ENCODE results near the gene ARHGAP15. TPM values are rescaled to one million over a fixed set of nuclear protein-coding genes. Genes with fewer than 3 reads are reported as not detected.

ARHGAP15 gene
- total RNA-seq (100 to 1,000 TPM in 6 of 7 donors, 10 to 100 TPM in 1; 99.0 to 219 (median 142) TPM), polyA plus RNA-seq (10 to 100 TPM; 55.8 to 76.6 (median 60.9) TPM)
- long read RNA-seq, donor 1, transcript ARHGAP15-201 (14 exons, 1,775 nt), result major isoform, 5 of 31 reads
- long read RNA-seq, donor 1, partial matches to known transcripts, result 22 of 31 reads
- long read RNA-seq, donor 1, other reads (novel, unspliced or antisense), result 0 of 31 reads
- long read RNA-seq, donor 2, partial matches to known transcripts, result 11 of 17 reads
- long read RNA-seq, donor 2, other reads (novel, unspliced or antisense), result 0 of 17 reads

DNA sequence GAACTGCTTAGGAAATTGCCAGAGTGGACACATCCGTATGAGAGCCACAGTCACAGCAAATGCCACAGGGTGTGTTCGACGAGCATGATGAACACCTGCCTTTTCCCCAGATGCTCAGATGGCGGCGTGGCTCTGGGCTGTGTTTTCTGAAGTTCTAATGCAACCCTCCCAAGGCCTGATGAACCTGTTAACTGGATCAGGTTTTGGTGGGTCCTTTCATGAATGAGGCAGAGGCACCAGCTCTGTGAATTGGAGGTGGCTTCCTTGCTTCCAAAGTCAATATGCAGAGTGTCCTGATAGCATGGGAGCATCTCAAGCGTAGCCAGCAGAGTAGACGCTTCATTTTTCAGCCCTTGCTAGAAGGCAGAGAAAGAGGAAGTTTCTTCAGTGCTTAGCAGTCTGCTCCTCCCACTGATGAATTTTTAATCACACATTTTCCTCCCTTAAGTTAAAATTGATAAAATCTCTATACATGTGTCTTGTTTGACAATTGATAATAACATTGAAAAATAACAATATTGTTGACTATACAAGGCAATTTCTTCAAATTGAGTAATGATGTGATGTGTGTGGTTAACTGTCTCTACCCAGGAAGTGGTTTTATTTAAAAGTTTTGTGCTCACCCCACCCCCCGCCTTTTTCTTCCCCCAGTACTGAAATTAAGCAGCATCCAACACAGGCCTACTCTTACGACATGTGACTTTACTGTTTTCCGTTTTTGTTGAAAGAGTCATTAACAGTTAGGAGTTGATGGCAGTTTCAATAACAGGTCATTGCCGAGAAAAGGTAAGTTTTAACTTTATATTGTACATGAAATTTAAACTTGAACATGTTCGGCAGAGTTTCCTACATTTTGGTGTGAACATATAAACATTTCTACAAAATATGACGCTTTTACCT is at the start of gene ARHGAP15:
TSS of gene ARHGAP15 (plus strand) at position 739 of the 900 bp plus-strand sequence.
- WGBS, 5 donors, result 14 to 38% (median 22%) methylated on average over 13 of the region's 13 CpGs
- no peaks in the 10 kb centered on the region for H3K36me3 ChIP-seq
- no peaks in the 10 kb centered on the region for H3K27me3 ChIP-seq (replicated peaks in 1 of 7)
- H3K4me3 ChIP-seq, result peak within 1 kb of the TSS; percentile 12 to 66 (median 33)
- peaks cover 7 to 88% (median 73%) of the 10 kb centered on the region in 6 donors for H3K4me1 ChIP-seq
- TF ChIP-seq, protein P1, sequence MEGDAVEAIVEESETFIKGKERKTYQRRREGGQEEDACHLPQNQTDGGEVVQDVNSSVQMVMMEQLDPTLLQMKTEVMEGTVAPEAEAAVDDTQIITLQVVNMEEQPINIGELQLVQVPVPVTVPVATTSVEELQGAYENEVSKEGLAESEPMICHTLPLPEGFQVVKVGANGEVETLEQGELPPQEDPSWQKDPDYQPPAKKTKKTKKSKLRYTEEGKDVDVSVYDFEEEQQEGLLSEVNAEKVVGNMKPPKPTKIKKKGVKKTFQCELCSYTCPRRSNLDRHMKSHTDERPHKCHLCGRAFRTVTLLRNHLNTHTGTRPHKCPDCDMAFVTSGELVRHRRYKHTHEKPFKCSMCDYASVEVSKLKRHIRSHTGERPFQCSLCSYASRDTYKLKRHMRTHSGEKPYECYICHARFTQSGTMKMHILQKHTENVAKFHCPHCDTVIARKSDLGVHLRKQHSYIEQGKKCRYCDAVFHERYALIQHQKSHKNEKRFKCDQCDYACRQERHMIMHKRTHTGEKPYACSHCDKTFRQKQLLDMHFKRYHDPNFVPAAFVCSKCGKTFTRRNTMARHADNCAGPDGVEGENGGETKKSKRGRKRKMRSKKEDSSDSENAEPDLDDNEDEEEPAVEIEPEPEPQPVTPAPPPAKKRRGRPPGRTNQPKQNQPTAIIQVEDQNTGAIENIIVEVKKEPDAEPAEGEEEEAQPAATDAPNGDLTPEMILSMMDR (IDR thresholded peaks at IDR 0.05 in 8 of 11, conservative IDR thresholded peaks at IDR 0.05 in 3 of 11), result peak in 1 of 11 experiments; percentile 13
- TF ChIP-seq POLR2A (IDR thresholded peaks at IDR 0.05) (peak in 2 of 3 donors; percentile 31 to 33), POLR2AphosphoS5 (IDR thresholded peaks at IDR 0.05) (peak in 2 of 3 donors; percentile 69 to 73)
- intact Hi-C loops (cut with DNase I; ENCODE audit: low total_unique reads), result no loop called here
- peak; percentile 88 for DNase-seq
- H3K27ac ChIP-seq, result peak within 1 kb of the TSS; percentile 85 to 94 (median 92)
- H3K9me3 ChIP-seq, result no peaks in the 10 kb centered on the region

DNA sequence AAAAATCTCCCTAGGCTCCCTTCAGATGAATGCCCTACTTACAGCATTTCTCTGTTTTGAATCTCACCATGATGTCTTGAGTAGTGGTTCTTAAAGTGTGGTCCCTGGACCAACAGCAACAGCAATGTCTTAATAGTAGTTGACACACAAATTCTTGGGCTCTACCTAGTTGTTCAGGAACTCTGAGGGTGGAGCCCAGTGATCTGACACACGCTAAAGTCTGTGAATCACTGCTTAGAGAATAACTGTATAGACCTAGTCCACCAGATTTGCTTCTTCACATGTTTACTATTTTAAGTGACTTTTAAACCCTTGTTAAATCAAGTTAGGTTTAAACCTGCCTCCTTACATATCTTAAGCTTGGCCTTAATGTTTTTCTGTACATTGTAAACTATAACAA is 47.6 kb upstream of the ARHGAP15 start:
- TF ChIP-seq POLR2AphosphoS5 (IDR thresholded peaks at IDR 0.05), result no peak
- TF ChIP-seq, protein P1 (IDR thresholded peaks at IDR 0.05 in 8 of 11, conservative IDR thresholded peaks at IDR 0.05 in 3 of 11), result no peak
- no peak for TF ChIP-seq POLR2A (IDR thresholded peaks at IDR 0.05)
- Histone ChIP-seq H3K4me1 (peaks cover 0 to 20% (median 7%) of the 10 kb centered on the region in 6 donors), H3K36me3 (no peaks in the 10 kb centered on the region), H3K4me3 (no peak overlapping the region), H3K27ac (no peak overlapping the region), H3K9me3 (no peaks in the 10 kb centered on the region), H3K27me3 (replicated peaks in 1 of 7) (no peaks in the 10 kb centered on the region)
- 83 to 97% (median 94%) methylated on average over 1 of the region's 1 CpG for WGBS, 5 donors
- intact Hi-C loops (cut with DNase I; ENCODE audit: low total_unique reads), result no loop called here
- DNase-seq, result no peak

DNA sequence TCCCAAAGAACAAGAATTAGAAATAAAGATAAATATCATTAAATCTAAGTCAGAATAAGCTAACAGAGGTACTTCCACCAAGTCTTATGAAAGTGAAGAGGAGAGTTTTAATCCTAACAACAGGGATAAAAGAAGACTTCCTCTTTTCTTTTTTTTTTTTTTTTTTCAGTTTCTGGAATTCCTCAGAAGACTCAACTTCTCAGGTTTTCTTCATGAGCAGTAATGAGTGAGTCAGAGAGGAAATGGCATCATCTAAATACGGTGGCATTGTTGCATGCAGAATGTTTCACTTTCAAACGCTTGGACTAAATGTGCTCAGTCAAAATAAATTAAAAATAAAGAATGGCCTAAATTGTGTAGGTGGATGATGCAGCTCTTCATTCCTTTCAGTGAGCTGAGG is 45.6 kb upstream of the ARHGAP15 start:
- Histone ChIP-seq H3K4me1 (peaks cover 0 to 20% (median 7%) of the 10 kb centered on the region in 6 donors), H3K4me3 (no peak overlapping the region), H3K9me3 (no peaks in the 10 kb centered on the region), H3K36me3 (no peaks in the 10 kb centered on the region), H3K27me3 (replicated peaks in 1 of 7) (no peaks in the 10 kb centered on the region), H3K27ac (peak overlapping the region in 4 of 8 donors; percentile 27 to 79 (median 47))
- intact Hi-C loops (cut with DNase I; ENCODE audit: low total_unique reads), result no loop called here
- no peak for DNase-seq
- 4 to 27% (median 6%) methylated on average over 2 of the region's 2 CpGs for WGBS, 5 donors
- TF ChIP-seq, protein P1 (IDR thresholded peaks at IDR 0.05 in 8 of 11, conservative IDR thresholded peaks at IDR 0.05 in 3 of 11), result no peak
- TF ChIP-seq POLR2AphosphoS5 (IDR thresholded peaks at IDR 0.05) (no peak), POLR2A (IDR thresholded peaks at IDR 0.05) (no peak)

All from spleen (tissue), 13 donors.